Measurements from ENCODE around the gene ZSCAN5A. TPM values are rescaled to one million over a fixed set of nuclear protein-coding genes. Genes with fewer than 3 reads are reported as not detected.
"Not testable (repeated sequence)": the region's sequence is repeated elsewhere in the genome, so short reads cannot be mapped to it uniquely, and the experiment has no call there.

ZSCAN5A gene
- total RNA-seq, 1 donor from 2014 or later, result 7.5 TPM

GRCh38 chr19:56207581-56207980 is 107.1 kb downstream of the ZSCAN5A start:
- H3K36me3 Mint-ChIP-seq (ENCODE audit: low read depth); H3K27ac Mint-ChIP-seq; H3K9me3 Mint-ChIP-seq; H3K4me1 Mint-ChIP-seq (ENCODE audit: low read depth); DNase-seq (ENCODE audit: low spot score); intact Hi-C loops (cut with micrococcal nuclease); H3K4me3 Mint-ChIP-seq; H3K27me3 Mint-ChIP-seq (ENCODE audit: insufficient read depth): not testable (repeated sequence)

- no peak within 1 kb of the TSS for H3K4me3 Mint-ChIP-seq
- H3K27ac Mint-ChIP-seq, result no peak within 1 kb of the TSS
- intact Hi-C loops (cut with micrococcal nuclease), result no loop called here
- peaks cover 4% of the 10 kb centered on the region for H3K27me3 Mint-ChIP-seq (ENCODE audit: insufficient read depth)
- DNase-seq (ENCODE audit: low spot score), result no peak
- H3K36me3 Mint-ChIP-seq (ENCODE audit: low read depth), result no peaks in the 10 kb centered on the region
- H3K9me3 Mint-ChIP-seq, result no peaks in the 10 kb centered on the region
- H3K4me1 Mint-ChIP-seq (ENCODE audit: low read depth), result no peaks in the 10 kb centered on the region
These were observed 112.7 kb downstream of the ZSCAN5A start, which contains the start of gene ZSCAN5C for GRCh38 chr19:56201973-56202372. TSS of gene ZSCAN5C (plus strand) at chr19:56202273. CDS start at chr19:56205914, 3,641 bp downstream.

- no peaks in the 10 kb centered on the region for H3K36me3 Mint-ChIP-seq (ENCODE audit: low read depth)
- no peak for DNase-seq (ENCODE audit: low spot score)
- no peaks in the 10 kb centered on the region for H3K9me3 Mint-ChIP-seq
- H3K27me3 Mint-ChIP-seq (ENCODE audit: insufficient read depth), result peaks cover 4% of the 10 kb centered on the region
- H3K4me1 Mint-ChIP-seq (ENCODE audit: low read depth), result no peaks in the 10 kb centered on the region
- no peak overlapping the region for H3K27ac Mint-ChIP-seq
- H3K4me3 Mint-ChIP-seq, result no peak overlapping the region
- intact Hi-C loops (cut with micrococcal nuclease), result no loop called here
These were observed 115.0 kb downstream of the ZSCAN5A start for GRCh38 chr19:56199687-56200086.

GRCh38 chr19:56197646-56198045 is 117.0 kb downstream of the ZSCAN5A start, which contains the start of gene ZSCAN5B:
TSS of gene ZSCAN5B (minus strand) at chr19:56197783. CDS start at chr19:56193052, 4,731 bp downstream.
- DNase-seq (ENCODE audit: low spot score); H3K36me3 Mint-ChIP-seq (ENCODE audit: low read depth); H3K4me3 Mint-ChIP-seq; H3K27me3 Mint-ChIP-seq (ENCODE audit: insufficient read depth); H3K4me1 Mint-ChIP-seq (ENCODE audit: low read depth); intact Hi-C loops (cut with micrococcal nuclease); H3K9me3 Mint-ChIP-seq; H3K27ac Mint-ChIP-seq: not testable (repeated sequence)

- Mint-ChIP-seq H3K9me3 (no peaks in the 10 kb centered on the region), H3K4me3 (no peak overlapping the region), H3K27me3 (ENCODE audit: insufficient read depth) (no peaks in the 10 kb centered on the region), H3K36me3 (ENCODE audit: low read depth) (no peaks in the 10 kb centered on the region), H3K4me1 (ENCODE audit: low read depth) (no peaks in the 10 kb centered on the region), H3K27ac (no peak overlapping the region)
- DNase-seq (ENCODE audit: low spot score), result no peak
- intact Hi-C loops (cut with micrococcal nuclease), result no loop called here
These were observed 120.5 kb downstream of the ZSCAN5A start for GRCh38 chr19:56193981-56194640.

- intact Hi-C loops (cut with micrococcal nuclease), result no loop called here
- Mint-ChIP-seq H3K4me3 (no peak overlapping the region), H3K36me3 (ENCODE audit: low read depth) (no peaks in the 10 kb centered on the region), H3K4me1 (ENCODE audit: low read depth) (no peaks in the 10 kb centered on the region), H3K27ac (no peak overlapping the region), H3K27me3 (ENCODE audit: insufficient read depth) (no peaks in the 10 kb centered on the region), H3K9me3 (no peaks in the 10 kb centered on the region)
- DNase-seq (ENCODE audit: low spot score), result no peak
These were observed 122.9 kb downstream of the ZSCAN5A start for GRCh38 chr19:56191711-56192110.

- Mint-ChIP-seq H3K27me3 (ENCODE audit: insufficient read depth) (no peaks in the 10 kb centered on the region), H3K4me3 (no peak overlapping the region), H3K36me3 (ENCODE audit: low read depth) (no peaks in the 10 kb centered on the region), H3K4me1 (ENCODE audit: low read depth) (peaks cover under 1% of the 10 kb centered on the region), H3K9me3 (no peaks in the 10 kb centered on the region), H3K27ac (no peak overlapping the region)
- intact Hi-C loops (cut with micrococcal nuclease), result no loop called here
- DNase-seq (ENCODE audit: low spot score), result no peak
These were observed 123.5 kb downstream of the ZSCAN5A start for GRCh38 chr19:56191115-56191514.

GRCh38 chr19:56189785-56190184 is 124.9 kb downstream of the ZSCAN5A start:
- intact Hi-C loops (cut with micrococcal nuclease), result no loop called here
- Mint-ChIP-seq H3K9me3 (no peaks in the 10 kb centered on the region), H3K4me1 (ENCODE audit: low read depth) (peaks cover 9% of the 10 kb centered on the region), H3K4me3 (no peak overlapping the region), H3K27ac (no peak overlapping the region), H3K36me3 (ENCODE audit: low read depth) (no peaks in the 10 kb centered on the region), H3K27me3 (ENCODE audit: insufficient read depth) (peaks cover 1% of the 10 kb centered on the region)
- DNase-seq (ENCODE audit: low spot score), result no peak

GRCh38 chr19:56177564-56178243 is 136.9 kb downstream of the ZSCAN5A start:
- no peaks in the 10 kb centered on the region for H3K27me3 Mint-ChIP-seq (ENCODE audit: insufficient read depth)
- intact Hi-C loops (cut with micrococcal nuclease), result no loop called here
- no peaks in the 10 kb centered on the region for H3K36me3 Mint-ChIP-seq (ENCODE audit: low read depth)
- no peaks in the 10 kb centered on the region for H3K4me1 Mint-ChIP-seq (ENCODE audit: low read depth)
- H3K9me3 Mint-ChIP-seq, result no peaks in the 10 kb centered on the region
- H3K27ac Mint-ChIP-seq, result no peak overlapping the region
- no peak for DNase-seq (ENCODE audit: low spot score)
- no peak overlapping the region for H3K4me3 Mint-ChIP-seq

GRCh38 chr19:56176881-56177280 is 137.8 kb downstream of the ZSCAN5A start:
- H3K4me1 Mint-ChIP-seq (ENCODE audit: low read depth), result no peaks in the 10 kb centered on the region
- intact Hi-C loops (cut with micrococcal nuclease), result no loop called here
- H3K27ac Mint-ChIP-seq, result no peak overlapping the region
- no peak for DNase-seq (ENCODE audit: low spot score)
- H3K4me3 Mint-ChIP-seq, result no peak overlapping the region
- H3K27me3 Mint-ChIP-seq (ENCODE audit: insufficient read depth), result peaks cover 3% of the 10 kb centered on the region
- H3K9me3 Mint-ChIP-seq, result no peaks in the 10 kb centered on the region
- H3K36me3 Mint-ChIP-seq (ENCODE audit: low read depth), result no peaks in the 10 kb centered on the region

GRCh38 chr19:56176310-56176709 is 138.3 kb downstream of the ZSCAN5A start:
- H3K4me3 Mint-ChIP-seq; H3K27ac Mint-ChIP-seq; H3K27me3 Mint-ChIP-seq (ENCODE audit: insufficient read depth); DNase-seq (ENCODE audit: low spot score); intact Hi-C loops (cut with micrococcal nuclease); H3K9me3 Mint-ChIP-seq; H3K36me3 Mint-ChIP-seq (ENCODE audit: low read depth); H3K4me1 Mint-ChIP-seq (ENCODE audit: low read depth): not testable (repeated sequence)

- H3K4me3 Mint-ChIP-seq; H3K9me3 Mint-ChIP-seq; H3K4me1 Mint-ChIP-seq (ENCODE audit: low read depth); H3K27ac Mint-ChIP-seq; DNase-seq (ENCODE audit: low spot score); intact Hi-C loops (cut with micrococcal nuclease); H3K27me3 Mint-ChIP-seq (ENCODE audit: insufficient read depth); H3K36me3 Mint-ChIP-seq (ENCODE audit: low read depth): not testable (repeated sequence)
These were observed 138.8 kb downstream of the ZSCAN5A start, which contains the start of gene GALP for GRCh38 chr19:56175861-56176307. TSS of gene GALP (plus strand) at chr19:56176008. CDS start at chr19:56177109, 1,101 bp downstream.

- intact Hi-C loops (cut with micrococcal nuclease), result no loop called here
- Mint-ChIP-seq H3K27ac (no peak overlapping the region), H3K4me1 (ENCODE audit: low read depth) (no peaks in the 10 kb centered on the region), H3K36me3 (ENCODE audit: low read depth) (no peaks in the 10 kb centered on the region), H3K27me3 (ENCODE audit: insufficient read depth) (peaks cover 4% of the 10 kb centered on the region), H3K9me3 (no peaks in the 10 kb centered on the region), H3K4me3 (no peak overlapping the region)
- DNase-seq (ENCODE audit: low spot score), result no peak
These were observed 140.1 kb downstream of the ZSCAN5A start for GRCh38 chr19:56174550-56174949.
